MCF 10A (cell line): ENCODE results near the gene FTSJ1. TPM values are rescaled to one million over a fixed set of nuclear protein-coding genes. Genes with fewer than 3 reads are reported as not detected.
A peak's percentile ranks its signal among the peaks of the same experiment; 100 is the strongest.

ENCODE experiments used
- BruUV-seq: library from RNA; stranded (reverse); fragments of 400-500 nt; replicated peaks from 2 replicates; lab custom pipeline; 2021; lab: Mats Ljungman, UMichigan
- CTCF ChIA-PET: fragments of 300-600 bp; sonication (Branson Sonifier 250); formaldehyde crosslinking; extraction: SDS; loops from one replicate; lab custom pipeline; 2021; ENCODE audit warnings: antibody characterized with exemption, inconsistent platforms; lab: Yijun Ruan, JAX
- POLR2A ChIA-PET: fragments of 300-600, 350-650 bp; sonication (Branson Sonifier 250); formaldehyde crosslinking; extraction: SDS; loops from one replicate; lab custom pipeline; 2020; ENCODE audit warnings: antibody characterized with exemption, inconsistent platforms; lab: Yijun Ruan, JAX
- DNase-seq: peaks from one replicate; pipeline ENCODE4 v3.0.0-alpha.2; 2018; ENCODE audit not compliant: unreplicated experiment
- H3K27ac Mint-ChIP-seq: one replicate; pipeline ENCODE4 v1.8.0; 2022; ENCODE audit warnings: mild to moderate bottlenecking, low read depth, mixed read lengths; ENCODE audit not compliant: unreplicated experiment
- H3K27me3 Mint-ChIP-seq: one replicate; pipeline ENCODE4 v1.8.0; 2022; ENCODE audit warnings: mixed read lengths; ENCODE audit not compliant: insufficient read depth, unreplicated experiment
- H3K36me3 Mint-ChIP-seq: one replicate; pipeline ENCODE4 v1.8.0; 2022; ENCODE audit warnings: mild to moderate bottlenecking, moderate library complexity, mixed read lengths; ENCODE audit not compliant: insufficient read depth, unreplicated experiment
- H3K4me1 Mint-ChIP-seq: one replicate; pipeline ENCODE4 v1.8.0; 2022; ENCODE audit warnings: mixed read lengths; ENCODE audit not compliant: insufficient read depth, unreplicated experiment
- H3K4me3 Mint-ChIP-seq: one replicate; pipeline ENCODE4 v1.8.0; 2022; ENCODE audit warnings: mild to moderate bottlenecking, moderate library complexity, mixed read lengths; ENCODE audit not compliant: unreplicated experiment
- H3K9me3 Mint-ChIP-seq: one replicate; pipeline ENCODE4 v1.8.0; 2022; ENCODE audit warnings: mixed read lengths; ENCODE audit not compliant: unreplicated experiment
- intact Hi-C: fragments of 100-400 bp; cut with micrococcal nuclease; formaldehyde crosslinking; loops from 2 replicates; pipeline ENCODE4 v1.14.1; 2022
- total RNA-seq: library from RNA; stranded (reverse); gene quantifications from 2 replicates; pipeline ENCODE4 v1.2.3, GENCODE V29; 2022
- TF ChIP-seq, protein P1 (sequence below): fragments of 200-600 bp; IDR thresholded peaks from one replicate; pipeline ENCODE4 v1.8.0; 2022; ENCODE audit warnings: antibody characterized with exemption, mild to moderate bottlenecking; ENCODE audit not compliant: unreplicated experiment

The FTSJ1 gene
- total RNA-seq, 1 experiment from 2014 or later = 107 TPM

GRCh38 chrX:48509619-48510018 lies 33.6 kb downstream of the FTSJ1 start:
- Mint-ChIP-seq H3K27me3 (no peaks in the 10 kb centered on the region), H3K4me3 (peak overlapping the region; percentile 86), H3K27ac (peak overlapping the region; percentile 85), H3K36me3 (peaks cover 2% of the 10 kb centered on the region), H3K4me1 (peaks cover 5% of the 10 kb centered on the region), H3K9me3 (no peaks in the 10 kb centered on the region)
- no TSS peak for BruUV-seq
- no peak for DNase-seq
- ChIA-PET POLR2A (no interaction called here), CTCF (interaction anchor here (1.5 to 1.7 kb wide), 3 partner anchors 22 to 426 kb away, joined by 3 to 7 read pairs (median 5); no protein-coding TSS in a partner anchor)
- intact Hi-C loops = no loop called here
- TF ChIP-seq, protein P1, sequence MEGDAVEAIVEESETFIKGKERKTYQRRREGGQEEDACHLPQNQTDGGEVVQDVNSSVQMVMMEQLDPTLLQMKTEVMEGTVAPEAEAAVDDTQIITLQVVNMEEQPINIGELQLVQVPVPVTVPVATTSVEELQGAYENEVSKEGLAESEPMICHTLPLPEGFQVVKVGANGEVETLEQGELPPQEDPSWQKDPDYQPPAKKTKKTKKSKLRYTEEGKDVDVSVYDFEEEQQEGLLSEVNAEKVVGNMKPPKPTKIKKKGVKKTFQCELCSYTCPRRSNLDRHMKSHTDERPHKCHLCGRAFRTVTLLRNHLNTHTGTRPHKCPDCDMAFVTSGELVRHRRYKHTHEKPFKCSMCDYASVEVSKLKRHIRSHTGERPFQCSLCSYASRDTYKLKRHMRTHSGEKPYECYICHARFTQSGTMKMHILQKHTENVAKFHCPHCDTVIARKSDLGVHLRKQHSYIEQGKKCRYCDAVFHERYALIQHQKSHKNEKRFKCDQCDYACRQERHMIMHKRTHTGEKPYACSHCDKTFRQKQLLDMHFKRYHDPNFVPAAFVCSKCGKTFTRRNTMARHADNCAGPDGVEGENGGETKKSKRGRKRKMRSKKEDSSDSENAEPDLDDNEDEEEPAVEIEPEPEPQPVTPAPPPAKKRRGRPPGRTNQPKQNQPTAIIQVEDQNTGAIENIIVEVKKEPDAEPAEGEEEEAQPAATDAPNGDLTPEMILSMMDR = no peak

DNA sequence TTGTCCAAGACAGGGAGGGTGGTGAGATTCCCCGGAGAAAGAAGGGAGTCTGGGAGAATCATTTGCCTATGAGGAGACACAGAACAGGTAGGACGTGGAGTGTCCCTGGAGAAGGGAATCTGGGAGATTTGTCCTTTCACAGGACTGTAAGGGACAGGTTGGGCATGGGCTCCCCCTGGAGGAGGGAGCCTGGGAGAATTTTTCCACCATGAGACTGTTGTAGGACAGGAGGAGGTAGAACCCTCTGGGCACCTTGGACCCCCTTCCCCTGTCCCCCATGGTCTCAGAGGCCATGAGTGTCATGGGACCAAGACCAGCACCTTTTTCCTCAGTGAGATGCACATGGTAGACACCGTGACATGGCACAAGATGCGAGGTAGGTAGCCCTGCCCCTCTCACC lies 35.6 kb downstream of the FTSJ1 start:
- H3K4me3 Mint-ChIP-seq = no peak overlapping the region
- H3K36me3 Mint-ChIP-seq = peaks cover 7% of the 10 kb centered on the region
- H3K27ac Mint-ChIP-seq = no peak overlapping the region
- BruUV-seq = no TSS peak
- H3K4me1 Mint-ChIP-seq = peaks cover 5% of the 10 kb centered on the region
- TF ChIP-seq, protein P1 = no peak
- intact Hi-C loops = loop anchor here (1.0 kb wide), 2 partner anchors 35 to 428 kb away; partner anchors contain the start of gene FTSJ1
- CTCF ChIA-PET = interaction anchor here (1.6 kb wide), 1 partner anchor 428 kb away, joined by 7 read pairs; no protein-coding TSS in a partner anchor
- POLR2A ChIA-PET = no interaction called here
- no peak for DNase-seq
- no peaks in the 10 kb centered on the region for H3K27me3 Mint-ChIP-seq
- H3K9me3 Mint-ChIP-seq = peaks cover 3% of the 10 kb centered on the region

- CTCF ChIA-PET = interaction anchor here (0.9 to 1.6 kb wide), 3 partner anchors 38 to 431 kb away, joined by 3 to 5 read pairs (median 3); no protein-coding TSS in a partner anchor
- intact Hi-C loops = no loop called here
- H3K9me3 Mint-ChIP-seq = peaks cover 5% of the 10 kb centered on the region
- peaks cover 7% of the 10 kb centered on the region for H3K36me3 Mint-ChIP-seq
- DNase-seq = no peak
- H3K27me3 Mint-ChIP-seq = no peaks in the 10 kb centered on the region
- POLR2A ChIA-PET = no interaction called here
- TF ChIP-seq, protein P1 = no peak
- H3K4me3 Mint-ChIP-seq = no peak overlapping the region
- peaks cover 5% of the 10 kb centered on the region for H3K4me1 Mint-ChIP-seq
- no peak overlapping the region for H3K27ac Mint-ChIP-seq
- BruUV-seq = no TSS peak
Measured at GRCh38 chrX:48512371-48512935, 36.5 kb downstream of the FTSJ1 start.

- H3K27ac Mint-ChIP-seq = no peak overlapping the region
- ChIA-PET CTCF (interaction anchor here (1.2 to 1.6 kb wide), 2 partner anchors 40 to 430 kb away, joined by 3 to 5 read pairs; no protein-coding TSS in a partner anchor), POLR2A (interaction anchor here (0.6 to 0.7 kb wide), 2 partner anchors 26 to 38 kb away, joined by 3 read pairs; partner anchors contain the start of gene TBC1D25)
- no peak for DNase-seq
- no peaks in the 10 kb centered on the region for H3K27me3 Mint-ChIP-seq
- no TSS peak for BruUV-seq
- H3K36me3 Mint-ChIP-seq = peaks cover 7% of the 10 kb centered on the region
- peaks cover 5% of the 10 kb centered on the region for H3K4me1 Mint-ChIP-seq
- no peak overlapping the region for H3K4me3 Mint-ChIP-seq
- TF ChIP-seq, protein P1 = no peak
- H3K9me3 Mint-ChIP-seq = peaks cover 5% of the 10 kb centered on the region
- intact Hi-C loops = no loop called here
Measured at GRCh38 chrX:48513670-48514069, 37.7 kb downstream of the FTSJ1 start.
